Esophagus squamous epithelium (tissue), 4 donors: Measurements from ENCODE around the gene TRAPPC3L.

ENCODE experiments used
- POLR2A ChIP-seq, 4 donors: fragments of 450-650 bp; IDR thresholded peaks; one replicate each; pipeline ENCODE4 v1.6.1; 2017; ENCODE audit warnings: antibody characterized with exemption in 4 of 4, mild to moderate bottlenecking in 4 of 4, moderate library complexity in 3 of 4
- TF ChIP-seq, protein P1 (sequence below), 6 experiments: fragments of 450-650 bp in 4 of 6; fragments of 200-600 bp in 2 of 6; sonication (generic) in 2 of 6; IDR thresholded peaks; one replicate each; pipeline ENCODE4 v1.5.1; 2016 to 2019; ENCODE audit warnings: antibody characterized with exemption in 6 of 6, mild to moderate bottlenecking in 4 of 6, moderate library complexity in 4 of 6

- TF ChIP-seq, protein P1, sequence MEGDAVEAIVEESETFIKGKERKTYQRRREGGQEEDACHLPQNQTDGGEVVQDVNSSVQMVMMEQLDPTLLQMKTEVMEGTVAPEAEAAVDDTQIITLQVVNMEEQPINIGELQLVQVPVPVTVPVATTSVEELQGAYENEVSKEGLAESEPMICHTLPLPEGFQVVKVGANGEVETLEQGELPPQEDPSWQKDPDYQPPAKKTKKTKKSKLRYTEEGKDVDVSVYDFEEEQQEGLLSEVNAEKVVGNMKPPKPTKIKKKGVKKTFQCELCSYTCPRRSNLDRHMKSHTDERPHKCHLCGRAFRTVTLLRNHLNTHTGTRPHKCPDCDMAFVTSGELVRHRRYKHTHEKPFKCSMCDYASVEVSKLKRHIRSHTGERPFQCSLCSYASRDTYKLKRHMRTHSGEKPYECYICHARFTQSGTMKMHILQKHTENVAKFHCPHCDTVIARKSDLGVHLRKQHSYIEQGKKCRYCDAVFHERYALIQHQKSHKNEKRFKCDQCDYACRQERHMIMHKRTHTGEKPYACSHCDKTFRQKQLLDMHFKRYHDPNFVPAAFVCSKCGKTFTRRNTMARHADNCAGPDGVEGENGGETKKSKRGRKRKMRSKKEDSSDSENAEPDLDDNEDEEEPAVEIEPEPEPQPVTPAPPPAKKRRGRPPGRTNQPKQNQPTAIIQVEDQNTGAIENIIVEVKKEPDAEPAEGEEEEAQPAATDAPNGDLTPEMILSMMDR (IDR thresholded peaks at IDR 0.05) = no peak
- no peak for TF ChIP-seq POLR2A (IDR thresholded peaks at IDR 0.05)
Measured at GRCh38 chr6:116543149-116543548, 2.3 kb downstream of the TRAPPC3L start.
